HepG2 (cell line): ENCODE data around the gene SLC4A5. TPM values are rescaled to one million over a fixed set of nuclear protein-coding genes. Genes with fewer than 3 reads are reported as not detected.

ENCODE experiments used
- ADNP ChIP-seq: sonication (generic); formaldehyde crosslinking; IDR thresholded peaks from 2 replicates; pipeline ENCODE4 v1.4.0; 2020; ENCODE audit warnings: missing genetic modification reagents
- CSRNP2 ChIP-seq: sonication (generic); formaldehyde crosslinking; conservative IDR thresholded peaks from 2 replicates; pipeline ENCODE4 v1.8.0; 2022; ENCODE audit warnings: low read depth, missing genetic modification reagents
- HHEX ChIP-seq: IDR thresholded peaks from 2 replicates; pipeline ENCODE4 v1.6.1; 2016; ENCODE audit warnings: control low read depth
- MAFG ChIP-seq: sonication (generic); formaldehyde crosslinking; IDR thresholded peaks from 2 replicates; pipeline ENCODE4 v1.5.1; 2020; ENCODE audit warnings: mild to moderate bottlenecking, missing genetic modification reagents
- PHF20 ChIP-seq: sonication (generic); formaldehyde crosslinking; IDR thresholded peaks from 2 replicates; pipeline ENCODE4 v1.5.0; 2020; ENCODE audit warnings: mild to moderate bottlenecking, missing genetic modification reagents
- PHF21A ChIP-seq: sonication (generic); formaldehyde crosslinking; IDR thresholded peaks from 2 replicates; pipeline ENCODE4 v1.5.0; 2020; ENCODE audit warnings: mild to moderate bottlenecking, missing genetic modification reagents
- SIN3B ChIP-seq: fragments of 150-350 bp; IDR thresholded peaks from 2 replicates; pipeline ENCODE4 v1.6.1; 2014; ENCODE audit warnings: low read length
- STAG1 ChIP-seq: sonication (generic); formaldehyde crosslinking; IDR thresholded peaks from 2 replicates; pipeline ENCODE4 v1.4.0; 2020; ENCODE audit warnings: missing genetic modification reagents
- TBP ChIP-seq: sonication (generic); formaldehyde crosslinking; IDR thresholded peaks from 2 replicates; pipeline ENCODE4 v1.5.0; 2020; ENCODE audit warnings: missing genetic modification reagents
- ZNF317 ChIP-seq: sonication (generic); formaldehyde crosslinking; IDR thresholded peaks from 2 replicates; pipeline ENCODE4 v1.5.0; 2020; ENCODE audit warnings: mild to moderate bottlenecking, missing genetic modification reagents
- ZNF430 ChIP-seq: sonication (generic); formaldehyde crosslinking; IDR thresholded peaks from 2 replicates; pipeline ENCODE4 v1.9.0; 2021; ENCODE audit warnings: mild to moderate bottlenecking, missing genetic modification reagents
- ZNF432 ChIP-seq: sonication (generic); formaldehyde crosslinking; IDR thresholded peaks from 2 replicates; pipeline ENCODE4 v1.5.0; 2020; ENCODE audit warnings: missing genetic modification reagents, mild to moderate bottlenecking, borderline replicate concordance
- ZNF670 ChIP-seq: sonication (generic); formaldehyde crosslinking; IDR thresholded peaks from 2 replicates; pipeline ENCODE4 v1.8.0; 2022; ENCODE audit warnings: mild to moderate bottlenecking, missing genetic modification reagents, borderline replicate concordance
- polyA plus RNA-seq, 8 experiments: library from polyadenylated mRNA; depleted of rRNA in 3 of 8; stranded (reverse) in 7 of 8; unstranded in 1 of 8; fragments of >200 nt; fragmentation: Illumina TruSeq in 4 of 8; extraction: Trizol in 4 of 8; gene quantifications; 2 replicates each; pipeline versions ENCODE4 v1.2.1 to v1.2.3, GENCODE V29; 2011 to 2016; ENCODE audit warnings: low read depth in 4 of 8, missing spikeins in 1 of 8, mixed read lengths in 1 of 8; ENCODE audit not compliant: insufficient read depth in 1 of 8
- total RNA-seq, 5 experiments: library from RNA; depleted of rRNA; stranded (reverse); fragments of >200 nt; fragmentation: Illumina TruSeq; extraction: Trizol; gene quantifications; 2 replicates each; pipeline ENCODE4 v1.2.3, GENCODE V29; 2016; ENCODE audit warnings: low read depth in 1 of 5
- TF ChIP-seq, protein P1 (sequence below): sonication (generic); formaldehyde crosslinking; IDR thresholded peaks from 2 replicates; pipeline ENCODE4 v1.4.0; 2020; ENCODE audit warnings: missing genetic modification reagents, borderline replicate concordance
- TF ChIP-seq, protein P2 (sequence below): IDR thresholded peaks from 2 replicates; pipeline ENCODE4 v1.6.1; 2016; ENCODE audit warnings: low read depth, missing genetic modification reagents, missing compliant biosample characterization

SLC4A5 gene
- total and polyA plus RNA-seq, 2 of the 13 experiments (the other 11 are each of a cell fraction or from before 2014, with no cell fraction given) = 0.50 TPM; not detected in 1

GRCh38 chr2:74198461-74199274 is 144.5 kb downstream of the SLC4A5 start, which contains the start of gene MTHFD2 (continued):
- TF ChIP-seq, protein P1, sequence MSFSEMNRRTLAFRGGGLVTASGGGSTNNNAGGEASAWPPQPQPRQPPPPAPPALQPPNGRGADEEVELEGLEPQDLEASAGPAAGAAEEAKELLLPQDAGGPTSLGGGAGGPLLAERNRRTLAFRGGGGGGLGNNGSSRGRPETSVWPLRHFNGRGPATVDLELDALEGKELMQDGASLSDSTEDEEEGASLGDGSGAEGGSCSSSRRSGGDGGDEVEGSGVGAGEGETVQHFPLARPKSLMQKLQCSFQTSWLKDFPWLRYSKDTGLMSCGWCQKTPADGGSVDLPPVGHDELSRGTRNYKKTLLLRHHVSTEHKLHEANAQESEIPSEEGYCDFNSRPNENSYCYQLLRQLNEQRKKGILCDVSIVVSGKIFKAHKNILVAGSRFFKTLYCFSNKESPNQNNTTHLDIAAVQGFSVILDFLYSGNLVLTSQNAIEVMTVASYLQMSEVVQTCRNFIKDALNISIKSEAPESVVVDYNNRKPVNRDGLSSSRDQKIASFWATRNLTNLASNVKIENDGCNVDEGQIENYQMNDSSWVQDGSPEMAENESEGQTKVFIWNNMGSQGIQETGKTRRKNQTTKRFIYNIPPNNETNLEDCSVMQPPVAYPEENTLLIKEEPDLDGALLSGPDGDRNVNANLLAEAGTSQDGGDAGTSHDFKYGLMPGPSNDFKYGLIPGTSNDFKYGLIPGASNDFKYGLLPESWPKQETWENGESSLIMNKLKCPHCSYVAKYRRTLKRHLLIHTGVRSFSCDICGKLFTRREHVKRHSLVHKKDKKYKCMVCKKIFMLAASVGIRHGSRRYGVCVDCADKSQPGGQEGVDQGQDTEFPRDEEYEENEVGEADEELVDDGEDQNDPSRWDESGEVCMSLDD = peak; percentile 67; the same call in 1 of the 2 replicates
- TF ChIP-seq SIN3B (no peak), PHF20 (CRISPR knock-in tag) (peak; percentile 70), TBP (CRISPR knock-in tag) (no peak), MAFG (CRISPR knock-in tag) (peak; percentile 51), HHEX (CRISPR knock-in tag) (no peak), ZNF317 (CRISPR knock-in tag) (peak; percentile 85), ADNP (no peak), ZNF430 (CRISPR knock-in tag) (peak; percentile 92; the same call in 1 of the 2 replicates), ZNF432 (CRISPR knock-in tag) (no peak), ZNF670 (peak; percentile 85; the same call in 1 of the 2 replicates), CSRNP2 (peak; percentile 71; the same call in 1 of the 2 replicates), PHF21A (CRISPR knock-in tag) (peak; percentile 44; the same call in 1 of the 2 replicates), STAG1 (peak; percentile 46)
- TF ChIP-seq, protein P2, sequence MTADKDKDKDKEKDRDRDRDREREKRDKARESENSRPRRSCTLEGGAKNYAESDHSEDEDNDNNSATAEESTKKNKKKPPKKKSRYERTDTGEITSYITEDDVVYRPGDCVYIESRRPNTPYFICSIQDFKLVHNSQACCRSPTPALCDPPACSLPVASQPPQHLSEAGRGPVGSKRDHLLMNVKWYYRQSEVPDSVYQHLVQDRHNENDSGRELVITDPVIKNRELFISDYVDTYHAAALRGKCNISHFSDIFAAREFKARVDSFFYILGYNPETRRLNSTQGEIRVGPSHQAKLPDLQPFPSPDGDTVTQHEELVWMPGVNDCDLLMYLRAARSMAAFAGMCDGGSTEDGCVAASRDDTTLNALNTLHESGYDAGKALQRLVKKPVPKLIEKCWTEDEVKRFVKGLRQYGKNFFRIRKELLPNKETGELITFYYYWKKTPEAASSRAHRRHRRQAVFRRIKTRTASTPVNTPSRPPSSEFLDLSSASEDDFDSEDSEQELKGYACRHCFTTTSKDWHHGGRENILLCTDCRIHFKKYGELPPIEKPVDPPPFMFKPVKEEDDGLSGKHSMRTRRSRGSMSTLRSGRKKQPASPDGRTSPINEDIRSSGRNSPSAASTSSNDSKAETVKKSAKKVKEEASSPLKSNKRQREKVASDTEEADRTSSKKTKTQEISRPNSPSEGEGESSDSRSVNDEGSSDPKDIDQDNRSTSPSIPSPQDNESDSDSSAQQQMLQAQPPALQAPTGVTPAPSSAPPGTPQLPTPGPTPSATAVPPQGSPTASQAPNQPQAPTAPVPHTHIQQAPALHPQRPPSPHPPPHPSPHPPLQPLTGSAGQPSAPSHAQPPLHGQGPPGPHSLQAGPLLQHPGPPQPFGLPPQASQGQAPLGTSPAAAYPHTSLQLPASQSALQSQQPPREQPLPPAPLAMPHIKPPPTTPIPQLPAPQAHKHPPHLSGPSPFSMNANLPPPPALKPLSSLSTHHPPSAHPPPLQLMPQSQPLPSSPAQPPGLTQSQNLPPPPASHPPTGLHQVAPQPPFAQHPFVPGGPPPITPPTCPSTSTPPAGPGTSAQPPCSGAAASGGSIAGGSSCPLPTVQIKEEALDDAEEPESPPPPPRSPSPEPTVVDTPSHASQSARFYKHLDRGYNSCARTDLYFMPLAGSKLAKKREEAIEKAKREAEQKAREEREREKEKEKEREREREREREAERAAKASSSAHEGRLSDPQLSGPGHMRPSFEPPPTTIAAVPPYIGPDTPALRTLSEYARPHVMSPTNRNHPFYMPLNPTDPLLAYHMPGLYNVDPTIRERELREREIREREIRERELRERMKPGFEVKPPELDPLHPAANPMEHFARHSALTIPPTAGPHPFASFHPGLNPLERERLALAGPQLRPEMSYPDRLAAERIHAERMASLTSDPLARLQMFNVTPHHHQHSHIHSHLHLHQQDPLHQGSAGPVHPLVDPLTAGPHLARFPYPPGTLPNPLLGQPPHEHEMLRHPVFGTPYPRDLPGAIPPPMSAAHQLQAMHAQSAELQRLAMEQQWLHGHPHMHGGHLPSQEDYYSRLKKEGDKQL = no peak; the same call in 1 of the 2 replicates
